ENCODE measurements around the gene FAM217A. TPM values are rescaled to one million over a fixed set of nuclear protein-coding genes. Genes with fewer than 3 reads are reported as not detected.

The FAM217A gene
- total RNA-seq, 2 donors from 2014 or later, result not detected

DNA sequence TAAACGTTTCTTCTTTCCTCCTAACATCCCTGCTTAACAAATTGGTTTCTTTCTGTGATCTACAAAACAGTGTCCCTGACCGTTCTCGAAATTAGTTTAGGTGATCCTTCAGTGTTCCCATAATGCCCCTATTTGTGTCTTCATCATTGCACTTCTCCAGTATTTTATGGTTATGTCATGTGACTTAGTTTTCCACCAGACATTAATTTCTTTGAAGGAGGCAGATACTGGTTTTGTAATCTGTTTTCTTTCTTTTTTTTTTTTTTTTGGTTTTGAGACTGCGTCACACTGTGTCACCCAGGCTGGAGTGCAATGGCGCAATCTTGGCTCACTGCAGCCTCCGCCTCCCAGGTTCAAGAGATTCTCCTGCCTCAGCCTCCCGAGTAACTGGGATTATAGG lies 49.2 kb downstream of the FAM217A start:
- ATAC-seq (replicated peaks in 1 of 2) (no peak), DNase-seq (no peak)
- Mint-ChIP-seq H3K9me3 (no peaks in the 10 kb centered on the region), H3K4me3 (peak overlapping the region; percentile 4 to 43), H3K4me1 (ENCODE audit: low read depth) (peaks cover 81% of the 10 kb centered on the region), H3K27ac (peak overlapping the region; percentile 55), H3K36me3 (ENCODE audit: insufficient read depth in 2 of 2) (peaks cover 14 to 33% of the 10 kb centered on the region in 2 donors), H3K27me3 (ENCODE audit: low read depth) (no peaks in the 10 kb centered on the region)

DNA sequence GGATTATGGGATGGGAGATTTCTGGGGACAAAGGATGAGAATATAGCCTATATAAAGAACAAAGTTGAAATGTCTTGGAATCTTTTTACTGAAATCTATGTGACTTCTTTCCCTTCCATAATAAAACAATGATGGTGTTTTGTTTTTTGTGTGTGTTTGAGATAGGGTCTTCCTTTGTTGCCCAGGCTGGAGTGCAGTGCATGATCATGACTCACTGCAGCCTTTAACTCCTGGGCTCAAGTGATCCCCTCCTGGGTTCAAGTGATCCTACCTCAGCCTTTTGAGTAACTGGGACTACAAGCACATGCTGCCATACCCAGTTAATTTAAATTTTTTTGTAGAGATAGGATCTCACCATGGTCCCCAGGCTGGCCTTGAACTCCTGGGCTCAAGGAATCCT lies 50.9 kb downstream of the FAM217A start:
- H3K27ac Mint-ChIP-seq, result no peak overlapping the region

DNA sequence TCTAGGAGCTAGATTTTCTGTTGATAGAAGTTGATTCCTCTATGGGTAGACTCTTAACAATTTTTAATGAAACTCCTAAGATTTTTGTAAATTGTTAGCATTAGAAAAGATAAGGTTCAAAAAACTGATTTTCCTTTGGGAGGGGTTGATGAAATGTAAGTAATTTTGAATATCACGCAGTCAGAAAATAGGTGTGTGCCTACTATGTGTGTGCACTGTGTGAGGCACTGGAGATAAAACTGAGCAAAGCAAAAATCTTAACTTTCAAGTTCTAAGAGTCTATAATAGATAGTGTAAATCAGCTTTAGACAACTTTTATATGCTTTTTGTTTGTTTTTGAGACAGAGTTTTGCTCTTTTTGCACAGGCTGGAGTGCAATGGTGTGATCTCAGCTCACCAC lies 53.3 kb downstream of the FAM217A start:
- Mint-ChIP-seq H3K27me3 (ENCODE audit: low read depth) (no peaks in the 10 kb centered on the region), H3K27ac (peak overlapping the region; percentile 76), H3K4me3 (peak overlapping the region in 1 of 2 donors; percentile 62), H3K36me3 (ENCODE audit: insufficient read depth in 2 of 2) (peaks cover 10 to 19% of the 10 kb centered on the region in 2 donors), H3K4me1 (ENCODE audit: low read depth) (peaks cover 75% of the 10 kb centered on the region), H3K9me3 (no peaks in the 10 kb centered on the region)
- ATAC-seq (replicated peaks in 1 of 2) (no peak), DNase-seq (no peak)

More for the DNA sequence above, 50.9 kb downstream of the FAM217A start:
- peaks cover 14 to 35% of the 10 kb centered on the region in 2 donors for H3K36me3 Mint-ChIP-seq (ENCODE audit: insufficient read depth in 2 of 2)
- DNase-seq (no peak), ATAC-seq (replicated peaks in 1 of 2) (no peak)
- H3K9me3 Mint-ChIP-seq, result no peaks in the 10 kb centered on the region
- H3K27me3 Mint-ChIP-seq (ENCODE audit: low read depth), result no peaks in the 10 kb centered on the region
- peaks cover 84% of the 10 kb centered on the region for H3K4me1 Mint-ChIP-seq (ENCODE audit: low read depth)
- no peak overlapping the region for H3K4me3 Mint-ChIP-seq

DNA sequence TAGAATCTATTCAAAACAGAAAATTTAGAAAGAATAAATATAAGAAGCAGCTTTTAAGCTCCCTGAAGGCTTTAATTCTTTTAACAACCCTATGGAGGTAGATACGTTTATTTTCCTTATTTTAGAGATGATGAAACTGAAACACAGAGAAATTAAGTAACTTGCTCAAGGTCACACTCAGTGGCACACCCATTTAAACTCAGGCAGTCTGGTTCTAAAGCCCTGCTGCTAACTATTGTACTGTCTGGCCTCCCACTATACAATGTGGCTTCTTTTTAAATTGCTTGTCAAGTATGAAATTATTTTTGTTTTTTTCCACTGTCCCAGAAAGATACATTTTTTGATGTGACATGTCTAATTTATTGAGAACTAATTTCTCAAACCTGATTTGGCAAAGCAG lies 55.7 kb downstream of the FAM217A start:
- ATAC-seq (replicated peaks in 1 of 2) (no peak), DNase-seq (no peak)
- H3K27ac Mint-ChIP-seq, result peak overlapping the region; percentile 87
- peaks cover 72% of the 10 kb centered on the region for H3K4me1 Mint-ChIP-seq (ENCODE audit: low read depth)
- peaks cover 4 to 7% of the 10 kb centered on the region in 2 donors for H3K36me3 Mint-ChIP-seq (ENCODE audit: insufficient read depth in 2 of 2)
- no peaks in the 10 kb centered on the region for H3K27me3 Mint-ChIP-seq (ENCODE audit: low read depth)
- peak overlapping the region; percentile 88 to 97 for H3K4me3 Mint-ChIP-seq
- no peaks in the 10 kb centered on the region for H3K9me3 Mint-ChIP-seq

DNA sequence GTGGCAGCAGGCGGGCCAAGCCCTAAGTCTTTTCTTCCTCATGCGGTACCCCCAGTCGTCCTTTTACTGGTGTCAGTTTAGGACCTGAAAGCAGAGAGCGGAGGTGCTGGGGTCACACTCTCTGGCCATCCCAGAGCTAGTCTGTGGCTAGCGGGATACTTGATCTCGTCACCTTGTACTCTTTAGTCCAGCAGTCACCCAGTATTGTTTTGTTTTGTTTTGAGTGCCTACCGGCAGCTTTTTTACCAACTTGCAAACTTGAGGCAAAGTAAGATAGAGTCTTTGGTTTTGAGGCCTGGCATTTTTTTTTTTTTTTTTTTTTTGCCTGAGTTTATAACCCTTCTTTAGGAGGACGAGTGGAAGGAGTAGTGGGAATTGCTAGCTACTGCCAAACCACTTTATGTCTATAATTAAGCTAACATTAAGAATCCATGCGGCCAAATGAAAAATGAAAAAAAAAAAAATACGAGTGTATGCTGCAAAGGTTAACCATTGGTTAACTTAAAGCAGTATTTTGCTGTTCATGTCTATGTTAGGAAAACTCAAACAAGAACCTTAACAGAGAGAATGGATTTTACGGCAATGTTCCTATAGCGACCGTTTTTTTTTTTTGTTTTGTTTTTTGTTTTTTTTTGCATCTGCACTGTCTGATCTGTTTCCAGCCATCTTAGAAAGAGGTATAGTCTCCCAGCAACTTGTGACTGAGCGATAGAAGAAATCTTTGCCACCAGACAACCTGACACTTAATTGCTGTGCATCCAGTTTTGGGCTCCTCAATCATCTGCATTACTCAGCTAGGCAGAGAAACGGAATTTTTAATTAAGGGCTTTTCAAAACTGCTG lies 56.9 kb downstream of the FAM217A start:
- Mint-ChIP-seq H3K4me3 (peak overlapping the region; percentile 88 to 97), H3K27ac (peak overlapping the region; percentile 85), H3K9me3 (no peaks in the 10 kb centered on the region), H3K36me3 (ENCODE audit: insufficient read depth in 2 of 2) (peaks cover 6 to 10% of the 10 kb centered on the region in 2 donors), H3K4me1 (ENCODE audit: low read depth) (peaks cover 72% of the 10 kb centered on the region), H3K27me3 (ENCODE audit: low read depth) (no peaks in the 10 kb centered on the region)
- ATAC-seq (replicated peaks in 1 of 2), result peak; percentile 3 to 8
- no peak for DNase-seq

DNA sequence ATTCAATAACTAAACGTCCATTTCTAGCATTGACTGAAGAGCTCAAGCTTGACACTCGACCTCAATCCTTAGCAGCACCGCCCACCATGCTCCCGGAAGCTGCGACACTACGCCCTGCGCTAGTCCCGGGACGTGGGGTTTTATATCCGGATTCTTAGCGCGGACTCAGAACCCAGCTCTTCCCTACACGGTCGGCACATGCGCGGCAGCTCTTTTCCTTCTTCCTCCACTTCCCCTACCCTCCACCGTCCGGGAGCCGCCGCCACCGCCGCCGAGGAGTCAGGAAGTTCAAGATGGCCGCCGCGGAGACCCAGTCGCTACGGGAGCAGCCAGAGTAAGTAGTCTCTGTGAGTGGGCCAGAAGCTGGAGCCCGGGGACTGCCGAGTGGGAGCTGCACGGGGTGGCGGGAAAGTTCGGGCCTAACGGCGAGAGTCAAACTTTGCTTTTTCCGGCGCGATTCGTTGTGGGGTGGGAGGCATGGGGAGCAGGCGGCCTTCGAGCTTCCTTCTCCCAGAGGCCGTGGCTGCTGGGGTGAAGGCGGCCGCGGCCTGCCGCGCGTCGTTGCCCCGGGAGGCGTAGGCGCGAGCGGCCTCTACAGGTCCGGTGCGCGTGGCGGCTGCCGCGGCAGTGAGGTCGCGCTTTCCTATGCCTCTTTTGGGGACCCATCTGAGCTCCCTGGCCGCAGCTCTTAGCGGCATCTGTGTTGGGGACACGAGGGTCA lies 57.6 kb downstream of the FAM217A start:
- H3K9me3 Mint-ChIP-seq, result no peaks in the 10 kb centered on the region
- ATAC-seq (replicated peaks in 1 of 2), result peak; percentile 69 to 73
- DNase-seq, result peak; percentile 85 to 90
- H3K4me3 Mint-ChIP-seq, result peak overlapping the region; percentile 88 to 97
- H3K27ac Mint-ChIP-seq, result peak overlapping the region; percentile 85
- peaks cover 68% of the 10 kb centered on the region for H3K4me1 Mint-ChIP-seq (ENCODE audit: low read depth)
- H3K27me3 Mint-ChIP-seq (ENCODE audit: low read depth), result no peaks in the 10 kb centered on the region
- H3K36me3 Mint-ChIP-seq (ENCODE audit: insufficient read depth in 2 of 2), result peaks cover 6 to 10% of the 10 kb centered on the region in 2 donors

DNA sequence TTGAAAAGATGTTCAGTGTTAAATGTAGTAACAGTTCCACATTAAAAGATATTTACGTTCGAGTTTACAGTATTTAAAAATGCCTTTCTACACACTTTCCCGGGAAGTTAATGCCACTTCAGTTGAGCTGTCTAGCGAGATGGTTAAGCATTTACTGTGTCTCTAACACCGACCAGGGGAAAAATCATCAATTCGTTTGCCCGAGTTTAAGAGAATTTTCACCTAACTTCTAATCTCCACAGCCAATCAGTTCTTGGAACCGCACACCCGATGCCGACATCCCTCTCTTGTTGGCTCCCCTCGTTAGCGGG lies 58.2 kb downstream of the FAM217A start:
- no peaks in the 10 kb centered on the region for H3K9me3 Mint-ChIP-seq
- peaks cover 6 to 10% of the 10 kb centered on the region in 2 donors for H3K36me3 Mint-ChIP-seq (ENCODE audit: insufficient read depth in 2 of 2)
- no peak for ATAC-seq (replicated peaks in 1 of 2)
- no peaks in the 10 kb centered on the region for H3K27me3 Mint-ChIP-seq (ENCODE audit: low read depth)
- no peak for DNase-seq
- peak overlapping the region; percentile 85 for H3K27ac Mint-ChIP-seq
- H3K4me1 Mint-ChIP-seq (ENCODE audit: low read depth), result peaks cover 73% of the 10 kb centered on the region
- H3K4me3 Mint-ChIP-seq, result peak overlapping the region; percentile 88 to 97

DNA sequence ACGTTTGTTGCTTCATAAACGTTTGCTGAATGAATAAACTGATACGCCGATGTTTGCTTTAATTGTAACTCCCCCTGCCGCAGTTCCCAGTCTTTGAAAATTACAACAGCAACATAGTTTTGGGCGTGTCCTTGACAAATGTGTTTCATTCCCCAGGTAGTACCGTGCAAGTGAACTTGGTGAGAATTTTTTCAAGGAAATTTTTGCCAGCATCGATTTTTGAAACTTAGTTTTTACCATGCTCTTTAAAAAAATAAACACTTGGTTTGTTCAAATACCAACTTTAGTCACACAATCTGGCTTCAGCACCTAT lies 60.1 kb downstream of the FAM217A start:
- Mint-ChIP-seq H3K4me3 (peak overlapping the region; percentile 97 to 98), H3K27ac (peak overlapping the region; percentile 99), H3K4me1 (ENCODE audit: low read depth) (peaks cover 78% of the 10 kb centered on the region), H3K36me3 (ENCODE audit: insufficient read depth in 2 of 2) (peaks cover 6 to 10% of the 10 kb centered on the region in 2 donors), H3K9me3 (no peaks in the 10 kb centered on the region), H3K27me3 (ENCODE audit: low read depth) (no peaks in the 10 kb centered on the region)
- ATAC-seq (replicated peaks in 1 of 2), result no peak
- DNase-seq, result no peak

Other genes with a start within 250 kb of the FAM217A start
- gene FAM50B, start 229.8 kb downstream of the FAM217A start, total RNA-seq, result 1 to 10 TPM; 8.1 to 8.2 TPM
- 10 to 100 TPM; 41.6 to 43.2 TPM for gene ECI2, start 56.4 kb upstream of the FAM217A start, total RNA-seq

Data from activated T-cell treated with anti-CD3 and anti-CD28 coated beads, Interleukin-2, amount 50 U/mL, for 72 hours (primary cell).